Astrocyte (in vitro differentiated cells and primary cell): ENCODE results near the gene TEX19.

Source experiments
- EZH2 ChIP-seq: IDR thresholded peaks from 2 replicates; pipeline ENCODE4 v1.6.1; 2012; ENCODE audit warnings: mild to moderate bottlenecking, low read length, inconsistent platforms; ENCODE audit not compliant: insufficient read depth
- TF ChIP-seq, protein P1 (sequence below): IDR thresholded peaks from 2 replicates; pipeline ENCODE4 v1.5.1; 2011; ENCODE audit warnings: low read depth, mild to moderate bottlenecking, inconsistent platforms, low read length, moderate library complexity; ENCODE audit not compliant: insufficient read depth

DNA sequence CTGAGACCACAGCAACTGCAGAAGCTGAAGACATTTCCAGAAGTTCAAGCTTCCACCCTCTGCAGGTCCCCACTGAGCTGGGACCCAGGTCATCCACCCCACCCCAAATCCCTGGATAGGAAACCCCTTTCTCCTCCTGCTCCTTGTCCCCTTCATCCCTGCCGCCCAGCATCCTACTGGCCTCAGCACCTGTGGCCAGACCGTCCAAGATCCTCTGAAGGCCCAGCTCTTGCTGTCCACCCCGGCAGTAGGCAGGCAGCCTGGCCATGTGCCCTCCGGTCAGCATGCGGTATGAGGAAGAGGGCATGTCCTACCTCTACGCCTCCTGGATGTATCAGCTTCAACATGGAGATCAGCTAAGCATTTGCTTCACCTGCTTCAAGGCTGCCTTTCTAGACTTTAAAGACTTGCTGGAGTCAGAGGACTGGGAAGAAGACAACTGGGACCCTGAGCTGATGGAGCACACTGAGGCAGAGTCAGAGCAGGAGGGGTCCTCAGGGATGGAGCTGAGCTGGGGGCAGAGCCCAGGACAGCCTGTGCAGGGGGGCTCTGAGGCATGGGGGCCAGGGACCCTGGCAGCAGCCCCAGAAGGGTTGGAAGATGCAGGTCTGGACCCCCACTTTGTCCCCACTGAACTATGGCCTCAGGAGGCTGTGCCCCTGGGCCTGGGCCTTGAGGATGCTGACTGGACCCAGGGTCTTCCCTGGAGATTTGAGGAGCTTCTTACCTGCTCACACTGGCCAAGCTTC is 3.0 kb downstream of the TEX19 start:
- TF ChIP-seq EZH2: no peak
- TF ChIP-seq, protein P1, sequence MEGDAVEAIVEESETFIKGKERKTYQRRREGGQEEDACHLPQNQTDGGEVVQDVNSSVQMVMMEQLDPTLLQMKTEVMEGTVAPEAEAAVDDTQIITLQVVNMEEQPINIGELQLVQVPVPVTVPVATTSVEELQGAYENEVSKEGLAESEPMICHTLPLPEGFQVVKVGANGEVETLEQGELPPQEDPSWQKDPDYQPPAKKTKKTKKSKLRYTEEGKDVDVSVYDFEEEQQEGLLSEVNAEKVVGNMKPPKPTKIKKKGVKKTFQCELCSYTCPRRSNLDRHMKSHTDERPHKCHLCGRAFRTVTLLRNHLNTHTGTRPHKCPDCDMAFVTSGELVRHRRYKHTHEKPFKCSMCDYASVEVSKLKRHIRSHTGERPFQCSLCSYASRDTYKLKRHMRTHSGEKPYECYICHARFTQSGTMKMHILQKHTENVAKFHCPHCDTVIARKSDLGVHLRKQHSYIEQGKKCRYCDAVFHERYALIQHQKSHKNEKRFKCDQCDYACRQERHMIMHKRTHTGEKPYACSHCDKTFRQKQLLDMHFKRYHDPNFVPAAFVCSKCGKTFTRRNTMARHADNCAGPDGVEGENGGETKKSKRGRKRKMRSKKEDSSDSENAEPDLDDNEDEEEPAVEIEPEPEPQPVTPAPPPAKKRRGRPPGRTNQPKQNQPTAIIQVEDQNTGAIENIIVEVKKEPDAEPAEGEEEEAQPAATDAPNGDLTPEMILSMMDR: no peak
